Esophagus squamous epithelium (tissue), 5 donors: ENCODE results near the gene CDH24. TPM values are rescaled to one million over a fixed set of nuclear protein-coding genes. Genes with fewer than 3 reads are reported as not detected.

Experiments
- DNase-seq: peaks from one replicate; lab custom pipeline; 2025; lab: John Stamatoyannopoulos, UW
- H3K27ac ChIP-seq, 4 donors: fragments of 200-600 bp; sonication (generic); one replicate each; pipeline ENCODE4 v1.5.1; 2016 to 2019; ENCODE audit warnings: mild to moderate bottlenecking in 1 of 4
- H3K27me3 ChIP-seq, 4 donors: fragments of 200-600 bp; sonication (generic); 1 replicate in 3 of 4; 2 replicates in 1 of 4; pipeline versions ENCODE4 v1.5.1 to v1.6.0; 2017 to 2021; ENCODE audit warnings: antibody characterized with exemption in 1 of 4
- H3K36me3 ChIP-seq, 3 donors: fragments of 200-600 bp; sonication (generic); one replicate each; pipeline ENCODE4 v1.5.1; 2016 to 2019
- H3K4me1 ChIP-seq, 3 donors: fragments of 200-600 bp; sonication (generic); one replicate each; pipeline ENCODE4 v1.5.1; 2017 to 2019
- H3K4me3 ChIP-seq, 4 donors: fragments of 200-600 bp; sonication (generic); 1 replicate in 3 of 4; 2 replicates in 1 of 4; pipeline ENCODE4 v1.5.1; 2016 to 2019; ENCODE audit warnings: mild to moderate bottlenecking in 2 of 4, moderate library complexity in 1 of 4
- H3K9me3 ChIP-seq, 3 donors: fragments of 200-600 bp; sonication (generic); one replicate each; pipeline ENCODE4 v1.5.1; 2016 to 2019
- POLR2A ChIP-seq, 4 donors: fragments of 450-650 bp; IDR thresholded peaks; one replicate each; pipeline ENCODE4 v1.6.1; 2017; ENCODE audit warnings: antibody characterized with exemption in 4 of 4, mild to moderate bottlenecking in 4 of 4, moderate library complexity in 3 of 4
- WGBS, 2 donors: methylation state at CpG; one replicate each; pipeline ENCODE4 v1.1.5; 2018; 5-methylcytosine and 5-hydroxymethylcytosine counted together
- intact Hi-C: fragments of 100-400 bp; cut with DNase I; formaldehyde crosslinking; loops from one replicate; pipeline ENCODE4 v1.15.0; 2022
- total RNA-seq, 4 donors: library from RNA; depleted of rRNA; stranded (reverse); fragments of >200 nt; gene quantifications; one replicate each; pipeline ENCODE4 v1.1.0, GENCODE V29; 2016
- TF ChIP-seq, protein P1 (sequence below), 6 experiments: fragments of 450-650 bp in 4 of 6; fragments of 200-600 bp in 2 of 6; sonication (generic) in 2 of 6; IDR thresholded peaks; one replicate each; pipeline ENCODE4 v1.5.1; 2016 to 2019; ENCODE audit warnings: antibody characterized with exemption in 6 of 6, mild to moderate bottlenecking in 4 of 6, moderate library complexity in 4 of 6
- donor health status: DM: yes; HTN: yes; CAD: no.

CDH24 gene
- total RNA-seq, 4 donors from 2014 or later: 3.4 to 6.7 (median 4.8) TPM

DNA sequence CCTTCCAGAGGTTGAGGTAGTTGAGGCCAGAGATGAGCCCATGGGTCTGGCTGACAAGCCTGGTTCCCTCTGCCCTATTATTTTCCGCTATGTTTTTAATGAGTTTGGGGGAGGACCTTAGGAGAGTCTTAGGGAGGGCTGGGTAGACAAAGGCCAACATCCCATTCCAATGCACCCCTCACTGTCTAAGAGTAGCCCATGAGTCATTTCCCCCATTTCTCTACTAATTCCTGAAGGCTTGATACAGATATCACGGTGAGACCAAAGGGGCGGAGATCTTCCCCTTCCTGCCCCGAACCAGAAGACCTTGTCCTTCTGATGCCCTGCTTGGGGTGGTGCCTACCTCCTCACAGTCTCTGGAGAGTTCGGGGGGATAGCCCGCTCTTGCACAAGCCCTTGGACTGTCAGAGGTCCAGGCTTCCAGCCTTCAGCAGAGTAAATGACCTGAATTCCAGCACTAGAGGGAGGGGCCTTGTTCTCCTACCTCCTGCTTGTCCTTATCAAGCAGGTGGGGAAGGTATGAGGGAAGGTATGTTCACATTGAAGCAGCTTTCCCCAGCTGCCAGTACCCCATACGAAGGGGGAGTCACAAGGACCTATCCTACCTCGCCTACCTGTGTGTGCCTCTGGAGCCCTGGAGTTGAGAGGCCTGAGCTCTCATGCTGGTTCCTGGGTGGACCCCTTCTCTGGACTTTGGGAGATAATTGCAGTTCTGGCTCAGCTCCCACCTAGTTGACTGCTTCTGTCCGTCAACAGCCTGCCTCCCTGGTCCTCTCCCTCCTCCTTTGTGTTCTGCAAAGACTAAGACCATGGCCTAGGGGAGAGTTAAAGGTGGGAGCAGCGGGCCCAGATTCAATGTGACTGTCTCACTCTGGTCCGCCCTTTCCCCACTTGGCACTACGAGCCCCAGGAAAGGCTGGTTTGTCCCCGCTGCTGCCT lies 11.6 kb downstream of the CDH24 start:
- WGBS, 2 donors: 76 to 80% methylated on average over 7 to 11 of the region's 13 CpGs
- Histone ChIP-seq H3K4me3 (no peak overlapping the region), H3K4me1 (peaks cover 0 to 9% (median 0%) of the 10 kb centered on the region in 3 donors), H3K27me3 (peaks cover 0 to 3% (median 0%) of the 10 kb centered on the region in 4 donors), H3K9me3 (no peaks in the 10 kb centered on the region), H3K36me3 (no peaks in the 10 kb centered on the region), H3K27ac (peak overlapping the region in 2 of 4 donors; percentile 39 to 52)
- intact Hi-C loops: no loop called here
- no peak for DNase-seq
- TF ChIP-seq, protein P1, sequence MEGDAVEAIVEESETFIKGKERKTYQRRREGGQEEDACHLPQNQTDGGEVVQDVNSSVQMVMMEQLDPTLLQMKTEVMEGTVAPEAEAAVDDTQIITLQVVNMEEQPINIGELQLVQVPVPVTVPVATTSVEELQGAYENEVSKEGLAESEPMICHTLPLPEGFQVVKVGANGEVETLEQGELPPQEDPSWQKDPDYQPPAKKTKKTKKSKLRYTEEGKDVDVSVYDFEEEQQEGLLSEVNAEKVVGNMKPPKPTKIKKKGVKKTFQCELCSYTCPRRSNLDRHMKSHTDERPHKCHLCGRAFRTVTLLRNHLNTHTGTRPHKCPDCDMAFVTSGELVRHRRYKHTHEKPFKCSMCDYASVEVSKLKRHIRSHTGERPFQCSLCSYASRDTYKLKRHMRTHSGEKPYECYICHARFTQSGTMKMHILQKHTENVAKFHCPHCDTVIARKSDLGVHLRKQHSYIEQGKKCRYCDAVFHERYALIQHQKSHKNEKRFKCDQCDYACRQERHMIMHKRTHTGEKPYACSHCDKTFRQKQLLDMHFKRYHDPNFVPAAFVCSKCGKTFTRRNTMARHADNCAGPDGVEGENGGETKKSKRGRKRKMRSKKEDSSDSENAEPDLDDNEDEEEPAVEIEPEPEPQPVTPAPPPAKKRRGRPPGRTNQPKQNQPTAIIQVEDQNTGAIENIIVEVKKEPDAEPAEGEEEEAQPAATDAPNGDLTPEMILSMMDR (IDR thresholded peaks at IDR 0.05): no peak
- no peak for TF ChIP-seq POLR2A (IDR thresholded peaks at IDR 0.05)

- 75 to 79% methylated on average over 6 to 8 of the region's 8 CpGs for WGBS, 2 donors
- intact Hi-C loops: no loop called here
- Histone ChIP-seq H3K4me3 (no peak overlapping the region), H3K36me3 (no peaks in the 10 kb centered on the region), H3K9me3 (no peaks in the 10 kb centered on the region), H3K27ac (peak overlapping the region in 2 of 4 donors; percentile 30 to 39), H3K4me1 (peaks cover 0 to 9% (median 0%) of the 10 kb centered on the region in 3 donors), H3K27me3 (peaks cover 0 to 3% (median 0%) of the 10 kb centered on the region in 4 donors)
- TF ChIP-seq, protein P1 (IDR thresholded peaks at IDR 0.05): no peak
- TF ChIP-seq POLR2A (IDR thresholded peaks at IDR 0.05): no peak
- DNase-seq: no peak
Observed at GRCh38 chr14:23044840-23045239, 12.5 kb downstream of the CDH24 start.

DNA sequence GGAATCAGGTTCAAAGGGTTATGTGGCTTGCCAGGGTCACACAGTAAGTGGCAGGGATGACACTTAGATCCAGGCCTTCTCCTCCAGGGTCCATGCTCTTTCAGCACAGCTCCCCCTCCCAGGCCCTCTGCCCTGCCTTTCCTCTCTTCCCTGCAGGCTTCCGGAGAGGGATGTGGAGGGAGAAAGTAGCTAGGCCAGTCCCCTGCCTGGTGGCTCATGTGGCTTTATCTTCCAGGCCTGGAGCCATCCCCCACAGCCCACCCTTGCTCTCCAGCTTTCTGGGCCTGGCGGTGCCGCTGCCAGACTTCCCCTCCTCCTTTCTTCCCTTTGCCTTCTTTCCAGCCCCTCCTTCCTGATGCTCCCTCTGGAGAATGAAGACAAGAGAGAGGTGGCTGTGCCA lies 13.6 kb downstream of the CDH24 start:
- no peak for TF ChIP-seq POLR2A (IDR thresholded peaks at IDR 0.05)
- TF ChIP-seq, protein P1 (IDR thresholded peaks at IDR 0.05): no peak
- intact Hi-C loops: no loop called here
- no peaks in the 10 kb centered on the region for H3K9me3 ChIP-seq
- H3K4me1 ChIP-seq: peaks cover 0 to 9% (median 0%) of the 10 kb centered on the region in 3 donors
- H3K27me3 ChIP-seq: peaks cover 0 to 3% (median 0%) of the 10 kb centered on the region in 4 donors
- DNase-seq: no peak
- WGBS, 2 donors: 76 to 90% methylated on average over 2 of the region's 3 CpGs
- H3K36me3 ChIP-seq: no peaks in the 10 kb centered on the region
- no peak overlapping the region for H3K4me3 ChIP-seq
- H3K27ac ChIP-seq: no peak overlapping the region

- Histone ChIP-seq H3K4me3 (no peak overlapping the region), H3K36me3 (no peaks in the 10 kb centered on the region), H3K4me1 (peaks cover 0 to 9% (median 0%) of the 10 kb centered on the region in 3 donors), H3K27ac (no peak overlapping the region), H3K9me3 (no peaks in the 10 kb centered on the region), H3K27me3 (peaks cover 0 to 3% (median 0%) of the 10 kb centered on the region in 4 donors)
- TF ChIP-seq, protein P1 (IDR thresholded peaks at IDR 0.05): no peak
- no peak for TF ChIP-seq POLR2A (IDR thresholded peaks at IDR 0.05)
- 78 to 86% methylated on average over 5 to 6 of the region's 6 CpGs for WGBS, 2 donors
- no peak for DNase-seq
- intact Hi-C loops: no loop called here
Observed at GRCh38 chr14:23043145-23043544, 14.2 kb downstream of the CDH24 start.
